Measurements from ENCODE around the gene GART.

GART gene

GRCh38 chr21:33541756-33542639 is at the start of gene GART:
Gene GART, minus strand, starts transcription at chr21:33542117. Its CDS starts 2,802 bp downstream, at chr21:33539315.
- H3K4me3 ChIP-seq (ENCODE audit: low read depth, low read length), result peak within 1 kb of the TSS; percentile 69
- no peak for DNase-seq (ENCODE audit: low read depth)
- TF ChIP-seq CTCF (IDR thresholded peaks at IDR 0.05; ENCODE audit: control insufficient read depth, extremely low read depth, insufficient read depth), result no peak

GRCh38 chr21:33588485-33589335 is 46.8 kb upstream of the GART start, which contains the start of gene DONSON:
Gene DONSON, minus strand, starts transcription at chr21:33588684. Its CDS starts 43 bp downstream, at chr21:33588641.
- DNase-seq (ENCODE audit: low read depth), result peak; percentile 41
- 0 out of 2 replicates have a peak, but pooled peaks have one; percentile 3 for TF ChIP-seq CTCF (IDR thresholded peaks at IDR 0.05; ENCODE audit: control insufficient read depth, extremely low read depth, insufficient read depth)
- H3K4me3 ChIP-seq (ENCODE audit: low read depth, low read length), result peak within 1 kb of the TSS; percentile 66

GRCh38 chr21:33587792-33588484 is 46.0 kb upstream of the GART start:
- no peak for DNase-seq (ENCODE audit: low read depth)
- no peak for TF ChIP-seq CTCF (IDR thresholded peaks at IDR 0.05; ENCODE audit: control insufficient read depth, extremely low read depth, insufficient read depth)
- H3K4me3 ChIP-seq (ENCODE audit: low read depth, low read length), result peak overlapping the region; percentile 66

- H3K4me3 ChIP-seq (ENCODE audit: low read depth, low read length), result no peak overlapping the region
- DNase-seq (ENCODE audit: low read depth), result no peak
- no peak for TF ChIP-seq CTCF (IDR thresholded peaks at IDR 0.05; ENCODE audit: control insufficient read depth, extremely low read depth, insufficient read depth)
Observed at GRCh38 chr21:33586927-33587326, 45.0 kb upstream of the GART start.

GRCh38 chr21:33584455-33584854 is 42.5 kb upstream of the GART start:
- H3K4me3 ChIP-seq (ENCODE audit: low read depth, low read length), result no peak overlapping the region
- no peak for TF ChIP-seq CTCF (IDR thresholded peaks at IDR 0.05; ENCODE audit: control insufficient read depth, extremely low read depth, insufficient read depth)
- DNase-seq (ENCODE audit: low read depth), result no peak

- no peak for DNase-seq (ENCODE audit: low read depth)
- H3K4me3 ChIP-seq (ENCODE audit: low read depth, low read length), result no peak overlapping the region
- no peak for TF ChIP-seq CTCF (IDR thresholded peaks at IDR 0.05; ENCODE audit: control insufficient read depth, extremely low read depth, insufficient read depth)
Observed at GRCh38 chr21:33578959-33579542, 37.1 kb upstream of the GART start.

All from LNCaP clone FGC (cell line).